ENCODE data around the gene TFF2. TPM values are rescaled to one million over a fixed set of nuclear protein-coding genes. Genes with fewer than 3 reads are reported as not detected.

Gene TFF2
- polyA plus RNA-seq, 3 donors: not detected

DNA sequence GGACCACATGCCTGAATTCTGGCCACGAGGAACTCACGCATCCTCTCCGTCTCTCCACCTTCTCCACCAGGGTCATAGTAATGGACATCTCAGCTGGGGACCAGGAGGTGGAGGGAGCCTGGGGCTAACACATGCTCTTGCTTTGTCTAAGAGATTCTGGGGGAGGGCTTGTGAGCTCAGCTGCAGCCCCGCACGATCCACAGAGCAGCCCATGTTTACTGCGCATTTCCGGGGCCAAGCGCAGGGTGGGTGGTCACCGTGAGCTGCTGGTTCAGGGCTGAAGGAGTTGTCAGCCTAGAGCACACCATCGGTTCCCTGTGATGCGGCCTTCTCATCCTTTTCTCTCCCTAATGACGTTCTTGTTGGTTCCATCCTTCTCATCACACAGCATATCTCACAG, 7.5 kb upstream of the TFF2 start:
- peaks cover 4 to 10% (median 6%) of the 10 kb centered on the region in 3 donors for H3K27me3 Mint-ChIP-seq (ENCODE audit: low read depth in 3 of 3)
- peaks cover 4 to 29% (median 18%) of the 10 kb centered on the region in 7 donors for H3K9me3 Mint-ChIP-seq
- Histone ChIP-seq H3K4me1 (ENCODE audit: control insufficient read depth in 1 of 2, insufficient read depth in 2 of 2, low read length in 2 of 2) (no peaks in the 10 kb centered on the region), H3K4me3 (replicated peaks in 1 of 3; ENCODE audit: low read depth in 2 of 3, low read length in 3 of 3) (no peak overlapping the region), H3K27ac (ENCODE audit: low read depth in 1 of 2, low read length in 2 of 2) (no peak overlapping the region), H2AFZ (ENCODE audit: insufficient read depth, low read depth, low read length, poor library complexity, severe bottlenecking) (no peak overlapping the region), H3K4me2 (replicated peaks; ENCODE audit: extremely low read depth, low read length, poor library complexity, severe bottlenecking) (no peak overlapping the region), H3K79me2 (ENCODE audit: insufficient read depth, low read length) (no peaks in the 10 kb centered on the region), H3K9ac (ENCODE audit: insufficient read depth, low read length, poor library complexity, severe bottlenecking) (no peak overlapping the region), H3K9me3 (replicated peaks in 1 of 2; ENCODE audit: control insufficient read depth in 1 of 2, insufficient read depth in 1 of 2, low read length in 2 of 2) (peaks cover 3 to 17% of the 10 kb centered on the region in 2 donors), H4K20me1 (ENCODE audit: insufficient read depth, low read length) (no peaks in the 10 kb centered on the region), H3K36me3 (replicated peaks in 1 of 2; ENCODE audit: control insufficient read depth in 1 of 2, insufficient read depth in 2 of 2, low read length in 2 of 2) (no peaks in the 10 kb centered on the region), H3K27me3 (ENCODE audit: control insufficient read depth in 2 of 2, insufficient read depth in 2 of 2, low read length in 2 of 2) (no peaks in the 10 kb centered on the region)
- 95% methylated on average over 7 of the region's 12 CpGs for WGBS (ENCODE audit: insufficient coverage)
- no peaks in the 10 kb centered on the region for H3K4me1 Mint-ChIP-seq
- TF ChIP-seq CTCF (IDR thresholded peaks at IDR 0.05): no peak
- H3K36me3 Mint-ChIP-seq: no peaks in the 10 kb centered on the region
- intact Hi-C loops (cut with micrococcal nuclease): no loop called here
- no peak for DNase-seq
- no peak overlapping the region for H3K4me3 Mint-ChIP-seq
- no peak overlapping the region for H3K27ac Mint-ChIP-seq

DNA sequence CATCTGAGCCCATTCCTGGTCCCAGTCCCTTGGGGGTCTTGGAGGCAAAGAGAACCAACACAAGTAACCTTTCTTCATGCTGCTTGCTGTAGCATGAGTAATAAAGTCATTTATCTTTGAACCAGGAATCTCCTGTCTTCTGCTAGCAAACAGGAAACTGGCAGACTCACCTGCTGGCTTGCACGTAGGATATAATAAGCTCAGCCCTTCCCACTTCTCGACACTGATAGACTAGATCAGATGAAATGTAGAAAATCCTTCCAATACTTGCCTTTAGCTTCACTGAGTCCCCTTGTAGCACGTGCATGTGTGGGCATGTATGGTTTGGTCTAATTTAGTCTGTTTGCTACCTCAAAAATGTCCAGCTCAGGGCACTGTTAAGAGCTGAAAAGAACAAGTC, 6.5 kb upstream of the TFF2 start:
- no peak for DNase-seq

More for the DNA sequence above, 6.5 kb upstream of the TFF2 start:
- no peak for TF ChIP-seq CTCF (IDR thresholded peaks at IDR 0.05)
- Histone ChIP-seq H3K27me3 (ENCODE audit: control insufficient read depth in 2 of 2, insufficient read depth in 2 of 2, low read length in 2 of 2) (no peaks in the 10 kb centered on the region), H3K36me3 (replicated peaks in 1 of 2; ENCODE audit: control insufficient read depth in 1 of 2, insufficient read depth in 2 of 2, low read length in 2 of 2) (no peaks in the 10 kb centered on the region), H4K20me1 (ENCODE audit: insufficient read depth, low read length) (no peaks in the 10 kb centered on the region), H3K79me2 (ENCODE audit: insufficient read depth, low read length) (no peaks in the 10 kb centered on the region), H3K9ac (ENCODE audit: insufficient read depth, low read length, poor library complexity, severe bottlenecking) (no peak overlapping the region), H3K27ac (ENCODE audit: low read depth in 1 of 2, low read length in 2 of 2) (no peak overlapping the region), H2AFZ (ENCODE audit: insufficient read depth, low read depth, low read length, poor library complexity, severe bottlenecking) (no peak overlapping the region), H3K4me3 (replicated peaks in 1 of 3; ENCODE audit: low read depth in 2 of 3, low read length in 3 of 3) (no peak overlapping the region), H3K4me1 (ENCODE audit: control insufficient read depth in 1 of 2, insufficient read depth in 2 of 2, low read length in 2 of 2) (no peaks in the 10 kb centered on the region), H3K4me2 (replicated peaks; ENCODE audit: extremely low read depth, low read length, poor library complexity, severe bottlenecking) (no peak overlapping the region), H3K9me3 (replicated peaks in 1 of 2; ENCODE audit: control insufficient read depth in 1 of 2, insufficient read depth in 1 of 2, low read length in 2 of 2) (peaks cover 3 to 17% of the 10 kb centered on the region in 2 donors)
- Mint-ChIP-seq H3K4me1 (no peaks in the 10 kb centered on the region), H3K27ac (no peak overlapping the region), H3K9me3 (peaks cover 4 to 29% (median 18%) of the 10 kb centered on the region in 7 donors), H3K36me3 (no peaks in the 10 kb centered on the region), H3K4me3 (no peak overlapping the region), H3K27me3 (ENCODE audit: low read depth in 3 of 3) (peaks cover 6 to 8% (median 6%) of the 10 kb centered on the region in 3 donors)
- WGBS (ENCODE audit: insufficient coverage): no CpG with 5 or more reads among the region's 3 CpGs
- intact Hi-C loops (cut with micrococcal nuclease): no loop called here

Measured in CD14-positive monocyte (primary cell).